Activated naive CD8-positive, alpha-beta T cell treated with anti-CD3 and anti-CD28 coated beads for 36 hours (primary cell): ENCODE results near the gene ASXL1. TPM values are rescaled to one million over a fixed set of nuclear protein-coding genes. Genes with fewer than 3 reads are reported as not detected.

Experiments
- DNase-seq: peaks from one replicate; pipeline ENCODE4 v3.0.0; 2021
- H3K27ac Mint-ChIP-seq: one replicate; pipeline ENCODE4 v1.8.0; 2022; ENCODE audit warnings: mild to moderate bottlenecking, moderate library complexity, mixed read lengths
- H3K27me3 Mint-ChIP-seq: one replicate; pipeline ENCODE4 v1.8.0; 2022; ENCODE audit warnings: mild to moderate bottlenecking, mixed read lengths
- H3K36me3 Mint-ChIP-seq: one replicate; pipeline ENCODE4 v1.8.0; 2021; ENCODE audit warnings: mild to moderate bottlenecking, mixed read lengths
- H3K4me1 Mint-ChIP-seq: one replicate; pipeline ENCODE4 v1.8.0; 2021; ENCODE audit warnings: mixed read lengths
- H3K4me3 Mint-ChIP-seq: one replicate; pipeline ENCODE4 v1.8.0; 2022; ENCODE audit warnings: mild to moderate bottlenecking, moderate library complexity, mixed read lengths
- H3K9me3 Mint-ChIP-seq: one replicate; pipeline ENCODE4 v1.8.0; 2022; ENCODE audit warnings: mixed read lengths
- total RNA-seq, 2 experiments: library from RNA; stranded (reverse); gene quantifications; one replicate each; pipeline ENCODE4 v1.2.3, GENCODE V29; 2021

ASXL1 gene
- total RNA-seq, 2 experiments from 2014 or later: 97.5 to 100 TPM

GRCh38 chr20:32473231-32474008 lies 115.3 kb downstream of the ASXL1 start:
- Mint-ChIP-seq H3K4me1 (peaks cover 35% of the 10 kb centered on the region), H3K27me3 (no peaks in the 10 kb centered on the region), H3K4me3 (no peak overlapping the region), H3K27ac (no peak overlapping the region), H3K36me3 (no peaks in the 10 kb centered on the region), H3K9me3 (no peaks in the 10 kb centered on the region)
- no peak for DNase-seq

GRCh38 chr20:32474009-32474716 lies 116.0 kb downstream of the ASXL1 start:
- no peak overlapping the region for H3K4me3 Mint-ChIP-seq
- no peak for DNase-seq
- no peaks in the 10 kb centered on the region for H3K27me3 Mint-ChIP-seq
- H3K36me3 Mint-ChIP-seq: no peaks in the 10 kb centered on the region
- peaks cover 35% of the 10 kb centered on the region for H3K4me1 Mint-ChIP-seq
- no peak overlapping the region for H3K27ac Mint-ChIP-seq
- H3K9me3 Mint-ChIP-seq: no peaks in the 10 kb centered on the region

DNA sequence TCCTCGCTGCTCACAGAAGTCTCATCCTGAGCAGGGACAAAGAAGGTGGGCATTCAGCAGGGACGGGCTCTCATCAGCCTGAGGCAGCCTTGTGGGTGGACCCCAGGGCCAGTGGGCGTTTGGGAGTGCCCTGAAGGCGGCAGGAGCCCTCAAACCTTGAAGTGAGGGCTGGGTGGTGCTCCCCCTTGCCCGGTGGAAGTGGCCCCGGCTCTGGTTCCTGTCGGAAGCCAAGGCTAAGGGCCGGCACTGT lies 116.5 kb downstream of the ASXL1 start:
- Mint-ChIP-seq H3K27ac (no peak overlapping the region), H3K4me1 (peaks cover 35% of the 10 kb centered on the region), H3K4me3 (no peak overlapping the region), H3K27me3 (no peaks in the 10 kb centered on the region), H3K36me3 (no peaks in the 10 kb centered on the region), H3K9me3 (no peaks in the 10 kb centered on the region)
- no peak for DNase-seq

GRCh38 chr20:32474967-32475811 lies 117.1 kb downstream of the ASXL1 start:
- Mint-ChIP-seq H3K27ac (peak overlapping the region; percentile 72), H3K4me3 (no peak overlapping the region), H3K27me3 (no peaks in the 10 kb centered on the region), H3K36me3 (no peaks in the 10 kb centered on the region), H3K9me3 (no peaks in the 10 kb centered on the region), H3K4me1 (peaks cover 37% of the 10 kb centered on the region)
- peak; percentile 31 for DNase-seq

- H3K27me3 Mint-ChIP-seq: no peaks in the 10 kb centered on the region
- peaks cover 40% of the 10 kb centered on the region for H3K4me1 Mint-ChIP-seq
- DNase-seq: no peak
- H3K4me3 Mint-ChIP-seq: peak overlapping the region; percentile 8
- H3K9me3 Mint-ChIP-seq: no peaks in the 10 kb centered on the region
- H3K27ac Mint-ChIP-seq: peak overlapping the region; percentile 72
- H3K36me3 Mint-ChIP-seq: no peaks in the 10 kb centered on the region
These were observed 118.8 kb downstream of the ASXL1 start for GRCh38 chr20:32476684-32477593.

- no peaks in the 10 kb centered on the region for H3K27me3 Mint-ChIP-seq
- no peak overlapping the region for H3K4me3 Mint-ChIP-seq
- H3K27ac Mint-ChIP-seq: no peak overlapping the region
- peaks cover 42% of the 10 kb centered on the region for H3K4me1 Mint-ChIP-seq
- H3K9me3 Mint-ChIP-seq: no peaks in the 10 kb centered on the region
- no peak for DNase-seq
- H3K36me3 Mint-ChIP-seq: no peaks in the 10 kb centered on the region
These were observed 119.7 kb downstream of the ASXL1 start for GRCh38 chr20:32477594-32478512.

- Mint-ChIP-seq H3K4me1 (peaks cover 40% of the 10 kb centered on the region), H3K27me3 (no peaks in the 10 kb centered on the region), H3K27ac (no peak overlapping the region), H3K9me3 (no peaks in the 10 kb centered on the region), H3K4me3 (no peak overlapping the region), H3K36me3 (no peaks in the 10 kb centered on the region)
- no peak for DNase-seq
These were observed 120.4 kb downstream of the ASXL1 start for GRCh38 chr20:32478576-32478975.

GRCh38 chr20:32479012-32479411 lies 120.9 kb downstream of the ASXL1 start:
- DNase-seq: no peak
- peaks cover 39% of the 10 kb centered on the region for H3K4me1 Mint-ChIP-seq
- no peaks in the 10 kb centered on the region for H3K9me3 Mint-ChIP-seq
- H3K27ac Mint-ChIP-seq: peak overlapping the region; percentile 42
- H3K27me3 Mint-ChIP-seq: no peaks in the 10 kb centered on the region
- H3K36me3 Mint-ChIP-seq: no peaks in the 10 kb centered on the region
- H3K4me3 Mint-ChIP-seq: no peak overlapping the region

DNA sequence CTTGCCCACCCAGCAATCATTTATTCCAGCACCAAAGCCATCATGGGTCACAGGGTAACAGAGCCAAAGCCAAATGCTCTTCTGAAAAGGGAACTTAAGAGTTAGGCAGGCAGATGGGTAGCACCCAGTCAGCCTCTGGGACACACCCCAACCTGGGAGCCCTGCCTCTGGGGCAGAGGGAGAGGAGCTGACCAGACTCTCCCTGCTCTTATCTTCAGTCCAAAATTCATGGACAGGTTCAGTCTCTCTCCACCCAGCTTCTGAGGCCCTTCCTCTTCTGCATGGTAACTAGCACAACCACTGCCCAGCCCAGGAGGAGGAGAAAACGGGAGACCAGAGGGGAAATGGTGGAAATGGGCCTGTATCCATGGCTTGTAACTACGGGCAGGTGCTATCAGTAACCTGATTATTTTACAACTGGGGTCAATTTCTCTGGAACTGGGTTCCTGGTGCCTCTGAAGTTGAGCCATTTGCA lies 121.6 kb downstream of the ASXL1 start:
- no peak overlapping the region for H3K4me3 Mint-ChIP-seq
- peak overlapping the region; percentile 60 for H3K27ac Mint-ChIP-seq
- H3K9me3 Mint-ChIP-seq: no peaks in the 10 kb centered on the region
- peaks cover 39% of the 10 kb centered on the region for H3K4me1 Mint-ChIP-seq
- H3K27me3 Mint-ChIP-seq: no peaks in the 10 kb centered on the region
- no peaks in the 10 kb centered on the region for H3K36me3 Mint-ChIP-seq
- DNase-seq: no peak

- no peaks in the 10 kb centered on the region for H3K27me3 Mint-ChIP-seq
- H3K36me3 Mint-ChIP-seq: no peaks in the 10 kb centered on the region
These were observed 122.5 kb downstream of the ASXL1 start for GRCh38 chr20:32480371-32481241.

DNA sequence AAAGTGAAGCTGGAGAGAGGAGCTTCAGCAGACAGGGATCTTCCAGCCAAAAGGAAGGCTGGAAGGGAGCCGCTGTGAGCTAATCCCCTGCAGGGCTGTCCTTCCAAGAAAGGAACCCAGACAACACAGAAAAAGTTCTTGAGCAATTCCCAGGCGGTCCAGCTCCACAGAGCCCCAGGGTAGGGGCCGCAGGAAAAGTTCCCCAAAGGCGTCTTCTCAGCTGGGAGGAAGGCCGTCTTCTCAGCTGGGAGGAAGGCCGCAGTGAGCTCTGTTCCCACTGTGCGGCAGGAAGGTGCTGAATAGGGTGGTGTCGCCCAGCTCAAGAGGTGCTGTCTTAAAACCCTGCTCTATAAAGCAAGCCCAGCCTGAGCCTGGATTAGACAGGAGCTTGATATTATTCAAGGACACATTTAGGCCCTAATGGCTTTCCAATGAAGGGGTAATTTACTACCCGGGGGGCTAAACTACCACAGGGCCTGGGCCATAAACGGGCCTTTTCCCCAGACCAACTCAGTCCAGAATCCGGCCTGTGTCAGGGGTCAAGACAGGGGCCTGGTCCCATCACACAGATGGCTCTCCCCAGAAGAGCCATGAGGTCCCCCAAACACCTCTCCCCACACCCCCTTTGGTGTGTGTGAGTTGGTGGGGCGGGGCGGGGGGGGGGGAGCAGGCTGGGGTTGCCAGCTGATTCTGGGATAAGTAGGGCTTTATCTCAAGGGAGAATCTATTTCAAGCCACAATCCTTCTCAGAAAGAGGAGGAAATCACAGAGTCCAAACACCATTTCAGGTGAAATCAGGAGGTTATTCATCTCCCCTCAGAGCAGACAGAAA lies 123.4 kb downstream of the ASXL1 start:
- H3K27ac Mint-ChIP-seq: no peak overlapping the region
- DNase-seq: no peak
- no peaks in the 10 kb centered on the region for H3K9me3 Mint-ChIP-seq
- H3K4me3 Mint-ChIP-seq: peak overlapping the region; percentile 53
- H3K27me3 Mint-ChIP-seq: no peaks in the 10 kb centered on the region
- H3K36me3 Mint-ChIP-seq: peaks cover 1% of the 10 kb centered on the region
- H3K4me1 Mint-ChIP-seq: peaks cover 38% of the 10 kb centered on the region

More at GRCh38 chr20:32480371-32481241, 122.5 kb downstream of the ASXL1 start:
- Mint-ChIP-seq H3K9me3 (no peaks in the 10 kb centered on the region), H3K27ac (no peak overlapping the region), H3K4me3 (no peak overlapping the region), H3K4me1 (peaks cover 44% of the 10 kb centered on the region)
- DNase-seq: no peak

DNA sequence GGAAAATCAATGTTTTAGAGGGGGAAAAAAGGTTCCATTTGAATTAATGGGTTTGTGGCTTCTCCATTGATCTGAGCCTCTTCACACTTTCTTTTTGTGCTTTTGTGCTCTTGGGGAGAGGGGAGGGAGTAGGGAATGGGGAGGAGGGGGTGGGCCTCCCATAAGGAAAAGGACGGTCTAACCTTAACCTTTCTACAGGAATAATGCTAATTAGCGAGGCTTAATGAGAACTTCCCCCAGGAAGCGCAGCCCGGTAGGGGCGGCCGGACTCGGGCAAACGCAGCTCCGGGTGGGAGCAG lies 124.0 kb downstream of the ASXL1 start:
- Mint-ChIP-seq H3K4me1 (peaks cover 35% of the 10 kb centered on the region), H3K4me3 (peak overlapping the region; percentile 53), H3K9me3 (no peaks in the 10 kb centered on the region), H3K27me3 (no peaks in the 10 kb centered on the region), H3K36me3 (peaks cover 5% of the 10 kb centered on the region), H3K27ac (no peak overlapping the region)
- DNase-seq: no peak
